Progenitor cell of endocrine pancreas (in vitro differentiated cells): ENCODE measurements around the gene MAML2. TPM values are rescaled to one million over a fixed set of nuclear protein-coding genes. Genes with fewer than 3 reads are reported as not detected.

Experiments used
- DNase-seq: peaks from one replicate; pipeline ENCODE4 v3.0.0; 2021; ENCODE audit warnings: low spot score; ENCODE audit not compliant: unreplicated experiment
- H3K27ac Mint-ChIP-seq: 2 replicates; pipeline ENCODE4 v1.8.0; 2021; ENCODE audit warnings: mild to moderate bottlenecking, moderate library complexity, mixed read lengths
- H3K27me3 Mint-ChIP-seq: 2 replicates; pipeline ENCODE4 v1.8.0; 2021; ENCODE audit warnings: mixed read lengths
- H3K36me3 Mint-ChIP-seq: 2 replicates; pipeline ENCODE4 v1.8.0; 2022; ENCODE audit warnings: mixed read lengths; ENCODE audit not compliant: insufficient read depth
- H3K4me1 Mint-ChIP-seq: 2 replicates; pipeline ENCODE4 v1.8.0; 2021; ENCODE audit warnings: low read depth, mixed read lengths
- H3K4me3 Mint-ChIP-seq: 2 replicates; pipeline ENCODE4 v1.8.0; 2021; ENCODE audit warnings: low read depth, mild to moderate bottlenecking, moderate library complexity, mixed read lengths
- H3K9me3 Mint-ChIP-seq: 2 replicates; pipeline ENCODE4 v1.8.0; 2021; ENCODE audit warnings: low read depth, mixed read lengths
- CTCF ChIP-seq: fragments of 200-600 bp; sonication (generic); IDR thresholded peaks from one replicate; pipeline ENCODE4 v1.5.0; 2021; ENCODE audit warnings: antibody characterized with exemption, mild to moderate bottlenecking; ENCODE audit not compliant: unreplicated experiment
- total RNA-seq: library from RNA; stranded (reverse); gene quantifications from 2 replicates; pipeline ENCODE4 v1.2.1, GENCODE V29; 2021

The MAML2 gene
- total RNA-seq, 1 donor from 2014 or later: 17.6 TPM

GRCh38 chr11:96028746-96029145 is 314.2 kb downstream of the MAML2 start:
- TF ChIP-seq CTCF: no peak
- Mint-ChIP-seq H3K36me3 (peaks cover 8% of the 10 kb centered on the region), H3K27me3 (no peaks in the 10 kb centered on the region), H3K27ac (no peak overlapping the region), H3K4me3 (no peak overlapping the region), H3K4me1 (no peaks in the 10 kb centered on the region), H3K9me3 (no peaks in the 10 kb centered on the region)
- DNase-seq: no peak

GRCh38 chr11:96027021-96027420 is 316.0 kb downstream of the MAML2 start:
- no peaks in the 10 kb centered on the region for H3K4me1 Mint-ChIP-seq
- H3K27ac Mint-ChIP-seq: no peak overlapping the region
- DNase-seq: no peak
- H3K36me3 Mint-ChIP-seq: no peaks in the 10 kb centered on the region
- H3K4me3 Mint-ChIP-seq: no peak overlapping the region
- no peaks in the 10 kb centered on the region for H3K27me3 Mint-ChIP-seq
- no peak for TF ChIP-seq CTCF
- H3K9me3 Mint-ChIP-seq: no peaks in the 10 kb centered on the region

GRCh38 chr11:96026310-96026709 is 316.7 kb downstream of the MAML2 start:
- Mint-ChIP-seq H3K27ac (no peak overlapping the region), H3K36me3 (no peaks in the 10 kb centered on the region), H3K4me1 (no peaks in the 10 kb centered on the region), H3K4me3 (no peak overlapping the region), H3K9me3 (no peaks in the 10 kb centered on the region), H3K27me3 (no peaks in the 10 kb centered on the region)
- no peak for TF ChIP-seq CTCF
- DNase-seq: no peak

- Mint-ChIP-seq H3K9me3 (no peaks in the 10 kb centered on the region), H3K36me3 (no peaks in the 10 kb centered on the region), H3K27ac (no peak overlapping the region), H3K27me3 (no peaks in the 10 kb centered on the region), H3K4me3 (no peak overlapping the region), H3K4me1 (peaks cover 3% of the 10 kb centered on the region)
- TF ChIP-seq CTCF: no peak
- DNase-seq: no peak
Measured at GRCh38 chr11:96024666-96025065, 318.3 kb downstream of the MAML2 start.

GRCh38 chr11:96023275-96023674 is 319.7 kb downstream of the MAML2 start:
- Mint-ChIP-seq H3K4me3 (no peak overlapping the region), H3K4me1 (peaks cover 3% of the 10 kb centered on the region), H3K27ac (no peak overlapping the region), H3K27me3 (no peaks in the 10 kb centered on the region), H3K36me3 (no peaks in the 10 kb centered on the region), H3K9me3 (no peaks in the 10 kb centered on the region)
- TF ChIP-seq CTCF: no peak
- DNase-seq: no peak
